Activated T-helper 1 cell treated with Interleukin-2 at 50 U/mL for 16 hours (primary cell): ENCODE data around the gene CCNL2.
A peak's percentile ranks its signal among the peaks of the same experiment; 100 is the strongest.
"Not testable (repeated sequence)": the region's sequence is repeated elsewhere in the genome, so short reads cannot be mapped to it uniquely, and the experiment has no call there.

Experiments used
- DNase-seq: peaks from one replicate; pipeline ENCODE4 v3.0.0-alpha.2; 2020; ENCODE audit warnings: low read depth

Gene CCNL2

DNA sequence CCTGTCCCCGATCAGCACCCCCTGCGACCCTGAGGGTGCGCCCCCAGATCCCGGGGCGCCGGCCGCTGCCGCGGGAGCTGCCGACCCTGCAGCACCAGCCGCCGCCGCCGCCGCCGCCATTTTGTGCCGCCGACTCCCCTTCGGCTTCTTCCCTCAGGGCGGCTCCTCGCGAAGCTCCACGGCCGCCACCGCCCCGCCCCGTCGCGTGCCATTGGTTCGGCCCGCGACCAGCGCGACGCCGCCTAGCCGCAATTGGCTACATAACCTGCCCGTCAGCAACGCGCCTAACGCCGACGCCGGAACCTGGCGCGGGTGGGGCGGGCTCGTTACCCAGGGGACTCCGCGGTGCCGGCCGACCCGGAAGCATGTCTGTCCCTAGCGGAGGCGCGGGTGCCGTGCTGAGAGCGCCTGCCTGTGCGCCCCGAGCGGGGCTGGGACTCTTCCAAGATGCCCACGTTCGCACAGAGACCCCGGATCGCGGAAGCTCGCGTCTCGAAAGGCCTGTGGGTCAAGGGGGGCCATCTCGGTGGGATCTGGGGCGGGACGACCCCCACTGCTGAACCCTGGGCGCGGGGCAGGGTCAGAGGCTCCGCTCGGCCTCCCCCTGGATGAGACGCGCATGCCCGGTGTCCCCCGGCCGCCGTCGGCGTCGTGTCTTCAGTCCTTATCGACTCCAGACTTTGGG lies at the start of gene CCNL2:
TSS of gene CCNL2 (minus strand) at position 149 of the 685 bp plus-strand sequence. CDS start at position 120, 29 bp downstream.
- peak; percentile 100 for DNase-seq

DNA sequence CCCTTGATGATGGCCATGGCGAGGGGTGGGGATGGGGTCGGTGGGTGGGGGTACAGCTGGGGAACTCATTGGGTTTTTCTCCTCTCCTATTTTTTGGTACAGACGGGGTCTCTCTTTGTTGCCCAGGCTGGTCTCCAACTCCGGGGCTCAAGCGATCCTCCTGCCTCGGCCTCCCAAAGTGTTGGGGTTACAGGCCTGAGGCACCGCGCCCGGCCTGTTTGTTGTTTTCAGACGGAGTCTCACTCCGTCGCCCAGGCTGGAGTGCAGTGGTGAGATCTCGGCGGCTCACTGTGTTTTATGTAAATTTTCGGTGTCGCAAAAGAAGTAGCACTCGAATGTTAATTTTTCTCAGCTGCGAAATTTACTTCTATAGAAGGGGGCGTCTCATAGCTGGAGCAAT lies 47.5 kb upstream of the CCNL2 start:
- not testable (repeated sequence) for DNase-seq

DNA sequence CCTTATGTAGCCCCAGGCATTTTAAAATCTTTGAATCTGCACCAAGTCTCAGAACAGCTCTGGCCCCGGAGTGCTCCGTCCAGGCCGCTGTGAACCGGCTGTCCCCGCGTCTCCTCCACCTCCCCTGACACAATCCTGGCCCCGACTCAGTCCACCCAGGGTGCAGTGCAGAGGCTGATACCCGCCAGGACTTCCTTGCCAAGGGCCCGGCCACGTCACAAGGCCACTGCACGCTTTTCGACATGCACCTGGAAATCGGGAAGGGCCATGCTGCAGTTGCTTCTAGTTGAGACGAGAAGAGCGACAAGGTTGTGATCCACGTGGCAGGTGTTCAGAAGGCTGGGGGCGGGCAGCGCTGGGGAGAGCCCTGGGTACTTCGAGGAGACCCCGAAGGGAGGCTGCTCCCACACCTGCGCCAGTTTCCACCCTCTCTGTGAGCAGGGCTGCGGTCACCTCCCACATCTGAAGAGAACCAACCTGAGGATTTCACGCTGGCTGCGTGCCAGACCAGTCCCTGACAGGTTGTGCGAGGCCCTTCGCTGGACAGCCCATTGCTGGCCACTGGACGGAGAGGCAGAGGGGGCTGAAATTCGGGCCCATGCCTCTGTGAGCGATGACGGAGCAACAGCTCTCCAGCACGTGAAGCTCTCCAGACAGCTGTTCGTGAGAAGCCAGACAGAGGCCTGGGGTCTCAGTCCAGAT lies 43.1 kb upstream of the CCNL2 start:
- DNase-seq: no peak

DNA sequence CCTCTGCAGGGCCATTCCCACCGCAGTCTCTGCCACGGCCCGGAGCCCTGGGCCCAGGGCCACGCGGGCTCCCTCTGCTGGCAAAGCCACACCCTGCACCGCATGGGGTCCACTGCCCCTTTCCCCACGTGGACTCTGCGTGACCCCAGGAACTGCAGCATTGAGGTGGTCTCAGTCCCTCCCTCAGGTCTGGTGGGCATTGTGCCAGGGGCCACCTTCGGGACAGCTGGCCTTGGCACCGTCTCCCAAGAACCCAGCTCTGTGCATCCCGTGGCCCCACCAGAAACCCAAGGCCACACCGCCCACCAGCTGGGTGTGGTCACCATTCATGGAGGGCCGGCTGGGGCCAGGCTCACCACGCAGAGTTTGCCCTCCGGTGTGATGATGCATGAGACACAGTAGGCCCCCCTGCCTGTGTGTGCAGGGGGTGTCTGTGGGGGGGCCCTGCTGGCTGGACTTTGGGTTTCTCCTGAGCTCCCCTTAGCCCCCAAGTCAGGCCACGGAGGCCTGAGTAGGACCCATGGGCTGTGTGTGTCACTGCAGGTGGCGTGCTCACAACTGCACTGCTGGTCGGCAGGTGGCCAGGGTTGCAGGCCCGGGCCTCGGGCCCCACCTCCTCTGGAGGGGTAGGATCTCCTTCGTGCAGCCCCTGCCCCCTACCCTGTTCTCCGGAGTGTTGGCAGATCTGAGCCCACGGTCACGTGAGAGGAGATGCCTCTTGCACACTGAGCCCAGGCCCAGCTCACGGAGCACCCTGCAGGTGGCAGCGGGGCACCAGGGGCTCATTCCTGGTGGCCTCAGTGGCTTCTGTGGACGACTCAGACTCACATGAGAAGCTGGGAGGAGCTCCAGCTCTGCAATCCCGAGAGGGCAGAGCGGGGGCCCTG lies 42.1 kb upstream of the CCNL2 start:
- peak; percentile 38 for DNase-seq

DNA sequence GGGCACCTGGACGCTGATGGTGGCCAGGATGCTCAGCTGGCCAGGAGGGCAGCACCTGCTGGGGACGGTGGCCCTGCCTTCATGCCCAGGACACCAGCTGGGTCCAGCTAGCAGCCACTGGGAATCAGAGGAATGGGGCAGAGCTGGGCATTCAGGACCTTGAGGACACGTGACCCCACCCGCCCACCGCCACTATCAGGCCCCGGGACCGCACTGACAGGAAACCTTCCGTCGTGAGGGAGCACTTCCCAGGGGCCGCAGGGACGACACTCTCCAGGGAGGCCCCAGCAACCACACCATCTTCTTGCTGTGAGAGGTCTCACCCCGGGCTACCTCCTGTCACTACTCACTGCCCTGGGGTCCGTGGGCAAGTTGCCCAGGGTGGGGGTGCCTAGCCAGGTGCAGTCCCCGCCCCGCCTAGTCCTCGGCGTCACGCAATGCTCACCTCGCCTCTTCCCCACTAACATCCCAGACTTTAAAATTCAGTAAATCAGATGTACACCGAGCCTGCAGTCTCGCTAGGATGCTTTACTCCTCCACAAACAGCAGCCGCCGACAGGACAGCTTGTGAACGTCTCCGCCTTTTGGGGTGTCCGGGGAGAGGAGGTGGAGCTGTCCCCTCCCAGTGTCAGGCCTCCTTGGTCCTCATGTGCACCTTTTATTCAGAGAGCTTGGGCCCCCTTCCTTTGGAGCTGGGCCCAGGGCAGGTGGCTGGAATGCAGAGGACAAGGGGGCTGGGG lies 41.3 kb upstream of the CCNL2 start:
- no peak for DNase-seq

DNA sequence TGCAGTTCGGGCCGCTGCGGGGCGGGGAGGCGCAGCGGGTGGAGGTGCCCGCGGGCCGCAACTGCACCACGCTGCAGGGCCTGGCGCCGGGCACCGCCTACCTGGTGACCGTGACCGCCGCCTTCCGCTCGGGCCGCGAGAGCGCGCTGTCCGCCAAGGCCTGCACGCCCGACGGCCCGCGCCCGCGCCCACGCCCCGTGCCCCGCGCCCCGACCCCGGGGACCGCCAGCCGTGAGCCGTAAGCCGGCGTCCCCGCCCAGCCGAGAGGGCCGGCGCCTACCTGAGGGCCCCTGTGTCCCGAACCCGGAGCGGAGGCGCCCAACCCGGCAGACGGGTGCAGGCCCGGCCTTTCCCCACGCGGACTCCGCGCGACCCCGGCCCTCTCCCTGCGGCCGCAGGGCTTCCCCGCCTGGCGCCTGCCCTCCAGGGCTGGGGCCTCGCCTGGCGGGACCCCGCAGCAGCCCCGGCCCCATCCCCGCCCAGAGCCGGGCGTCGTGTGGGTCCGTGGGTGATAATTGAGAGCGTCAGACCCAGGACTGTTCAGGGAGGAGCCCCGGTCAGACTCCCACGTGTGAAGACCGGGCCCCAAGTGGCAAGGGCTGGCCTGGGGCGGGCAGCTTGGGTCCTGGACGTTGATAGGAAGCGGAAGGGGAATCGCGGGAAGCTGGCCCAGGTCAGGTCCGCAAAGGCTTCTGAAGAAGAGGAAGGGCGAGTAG lies 40.6 kb upstream of the CCNL2 start:
- DNase-seq: no peak

DNA sequence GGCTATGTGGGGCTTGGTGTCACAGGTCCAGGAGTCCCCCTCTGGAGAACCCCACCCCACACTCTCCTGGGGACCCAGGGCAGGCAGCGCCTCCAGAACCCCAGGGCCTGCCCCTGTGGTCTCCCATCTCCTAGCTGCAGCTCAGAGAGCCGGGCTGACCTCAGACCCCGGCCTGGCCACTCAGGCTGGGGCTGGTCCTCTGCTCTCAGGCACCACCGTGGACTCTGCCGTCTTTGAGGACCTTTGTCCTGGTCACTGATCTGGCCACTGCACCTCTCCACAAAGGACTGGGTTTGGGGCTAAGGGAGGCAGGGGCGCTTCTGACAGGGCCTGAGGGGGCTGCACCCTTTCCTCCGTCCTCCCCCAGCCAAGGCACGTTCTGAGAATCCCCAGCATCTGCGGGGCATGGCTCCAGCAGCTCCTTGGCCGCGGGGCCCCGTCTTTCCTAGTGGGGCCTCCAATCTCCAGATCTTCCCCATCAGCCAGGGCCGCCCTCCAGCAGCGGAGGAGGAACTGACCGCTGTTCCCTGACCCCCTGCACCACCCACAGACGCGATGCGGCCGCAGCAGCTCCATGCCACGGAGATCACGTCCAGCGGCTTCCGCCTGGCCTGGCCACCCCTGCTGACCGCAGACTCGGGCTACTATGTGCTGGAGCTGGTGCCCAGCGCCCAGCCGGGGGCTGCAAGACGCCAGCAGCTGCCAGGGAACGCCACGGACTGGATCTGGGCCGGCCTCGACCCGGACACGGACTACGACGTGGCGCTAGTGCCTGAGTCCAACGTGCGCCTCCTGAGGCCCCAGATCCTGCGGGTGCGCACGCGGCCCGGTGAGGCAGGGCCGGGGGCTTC lies 39.6 kb upstream of the CCNL2 start:
- no peak for DNase-seq

DNA sequence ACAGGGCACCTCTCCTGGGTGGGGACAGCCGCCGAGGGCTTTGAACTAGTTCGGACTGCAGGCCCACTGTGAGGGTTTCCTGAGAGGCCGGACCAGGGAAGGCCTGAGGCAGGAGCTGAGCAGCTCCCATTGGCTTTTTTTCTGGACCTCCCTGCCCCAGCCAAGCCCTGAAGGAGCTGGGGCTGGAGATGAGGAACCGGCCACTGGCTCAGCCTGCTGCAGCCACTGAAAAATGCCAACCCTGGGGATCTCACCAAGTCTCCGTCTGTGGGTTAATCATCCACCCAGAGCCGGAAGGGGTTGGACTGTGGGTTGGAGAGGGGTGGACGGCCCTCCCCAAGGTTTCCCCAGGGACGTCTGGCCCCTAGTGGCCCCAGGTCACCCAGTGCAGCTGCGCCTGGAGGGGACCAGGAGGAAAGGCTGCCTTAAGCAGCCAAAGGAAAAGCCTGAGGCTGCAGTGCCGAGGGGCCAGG lies 38.8 kb upstream of the CCNL2 start:
- DNase-seq: no peak

DNA sequence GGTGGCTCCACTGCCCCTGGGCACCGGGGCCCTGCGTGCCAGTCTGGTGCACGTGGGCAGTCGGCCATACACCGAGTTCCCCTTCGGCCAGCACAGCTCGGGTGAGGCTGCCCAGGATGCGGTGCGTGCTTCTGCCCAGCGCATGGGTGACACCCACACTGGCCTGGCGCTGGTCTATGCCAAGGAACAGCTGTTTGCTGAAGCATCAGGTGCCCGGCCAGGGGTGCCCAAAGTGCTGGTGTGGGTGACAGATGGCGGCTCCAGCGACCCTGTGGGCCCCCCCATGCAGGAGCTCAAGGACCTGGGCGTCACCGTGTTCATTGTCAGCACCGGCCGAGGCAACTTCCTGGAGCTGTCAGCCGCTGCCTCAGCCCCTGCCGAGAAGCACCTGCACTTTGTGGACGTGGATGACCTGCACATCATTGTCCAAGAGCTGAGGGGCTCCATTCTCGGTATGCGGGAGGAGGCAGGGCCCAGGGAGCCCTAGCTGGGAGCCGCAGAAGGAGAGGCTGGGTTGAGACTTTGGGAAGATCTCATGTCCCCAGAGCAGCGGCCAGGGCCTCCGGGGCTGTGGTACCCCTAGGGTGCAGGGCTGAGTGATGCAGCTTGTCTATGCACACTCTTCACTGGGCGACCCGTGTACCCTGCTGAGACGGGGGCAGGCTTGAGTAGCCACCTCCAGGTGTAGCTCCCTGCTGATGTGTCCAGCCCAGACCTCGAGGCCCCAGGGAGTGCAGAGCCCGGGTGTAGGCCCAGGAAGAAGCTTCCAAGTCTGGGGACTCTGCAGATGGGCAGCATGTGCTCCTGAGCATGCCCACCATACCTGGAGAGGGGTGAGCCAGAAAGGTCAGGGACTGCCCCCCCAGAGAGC lies 38.1 kb upstream of the CCNL2 start:
- DNase-seq: no peak

DNA sequence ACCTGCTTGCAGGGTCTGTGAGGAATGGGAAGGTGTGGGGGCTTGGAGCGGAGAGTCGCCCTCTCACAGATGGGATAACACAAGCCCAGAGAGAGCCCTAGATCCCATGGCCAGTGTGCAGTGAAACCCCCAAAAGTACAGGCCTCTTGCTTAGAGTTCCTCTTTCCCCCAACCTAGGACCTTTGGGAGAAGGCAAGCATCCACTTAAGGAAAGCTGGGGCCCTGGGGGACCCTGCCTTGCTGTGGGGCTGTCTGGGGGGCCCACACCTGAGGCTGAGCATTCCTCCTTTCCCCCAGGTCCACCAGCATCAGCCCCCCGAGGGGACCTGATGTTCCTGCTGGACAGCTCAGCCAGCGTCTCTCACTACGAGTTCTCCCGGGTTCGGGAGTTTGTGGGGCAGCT lies 37.5 kb upstream of the CCNL2 start:
- DNase-seq: no peak

DNA sequence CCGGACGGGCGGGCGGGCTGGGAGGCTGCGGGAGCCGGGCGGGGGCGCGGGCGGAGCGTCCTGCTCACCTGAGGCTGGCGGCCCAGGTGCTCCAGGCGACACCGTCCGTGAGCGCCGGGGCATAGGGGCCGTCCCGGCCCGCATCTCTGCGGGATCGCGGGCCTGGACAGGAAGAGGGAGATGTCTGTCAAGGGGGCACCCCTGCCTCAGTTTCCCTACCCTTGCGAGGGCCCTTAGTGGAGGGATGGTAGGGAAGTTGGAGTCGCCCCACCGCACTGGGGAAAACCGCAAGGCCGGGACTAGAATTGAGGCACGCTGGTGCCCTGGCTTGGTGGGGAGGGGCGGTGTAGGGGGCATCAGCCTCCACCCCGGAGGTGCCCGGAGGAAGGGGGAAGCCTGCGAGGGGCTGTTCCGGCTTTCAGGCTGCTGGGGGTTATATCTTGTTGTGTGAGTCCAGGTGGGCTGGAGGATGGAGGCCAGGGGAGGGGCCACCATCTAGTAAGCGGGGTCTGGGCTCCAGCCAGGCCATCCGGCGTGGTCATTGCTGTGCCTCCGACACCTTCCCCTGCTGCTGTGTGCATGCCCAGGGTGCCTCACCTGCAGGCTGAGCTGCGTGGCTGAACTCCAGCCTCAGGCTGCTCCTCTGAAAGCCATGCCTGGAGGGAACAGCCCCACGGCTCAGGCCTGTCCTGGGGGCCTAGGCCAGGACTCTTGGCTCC lies 36.9 kb upstream of the CCNL2 start:
- no peak for DNase-seq

DNA sequence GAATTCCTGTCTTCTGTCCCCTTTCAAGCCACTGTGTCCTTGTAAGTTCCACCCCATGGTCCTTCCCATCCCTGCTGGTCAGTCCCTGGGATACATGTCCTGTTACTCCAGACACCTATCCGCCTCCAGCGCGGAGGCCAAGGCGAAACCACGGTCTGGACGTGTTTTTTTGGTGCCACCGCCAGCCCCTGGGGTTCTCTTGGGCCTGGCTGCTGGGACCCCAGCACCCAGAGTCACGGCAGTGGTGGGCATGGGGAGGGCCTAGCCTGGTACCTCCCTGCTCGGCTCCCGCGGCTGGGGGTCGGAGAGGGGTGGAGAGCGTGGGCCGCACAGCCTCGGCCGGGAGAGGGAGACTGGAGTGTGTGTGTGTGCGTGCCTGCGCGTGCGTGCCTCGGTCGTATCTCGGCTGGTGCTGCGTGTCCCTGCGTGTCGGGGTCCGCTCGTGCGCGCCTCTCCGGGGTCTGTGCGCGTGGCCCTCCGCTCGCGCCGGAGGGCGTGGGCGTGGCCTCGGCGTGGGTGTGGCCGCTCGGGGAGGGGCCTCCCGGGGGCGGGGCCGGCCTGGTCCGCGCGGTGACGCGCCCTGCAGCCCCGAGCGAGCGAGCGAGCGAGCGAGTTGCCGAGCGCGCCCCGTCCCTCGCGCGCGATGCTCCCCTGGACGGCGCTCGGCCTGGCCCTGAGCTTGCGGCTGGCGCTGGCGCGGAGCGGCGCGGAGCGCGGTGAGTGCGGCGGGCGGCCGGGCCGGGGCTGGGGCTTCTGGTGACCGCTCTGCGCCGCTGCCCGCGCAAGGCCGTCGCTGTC lies 36.2 kb upstream of the CCNL2 start, which contains the start of gene VWA1:
TSS of gene VWA1 (plus strand) at position 585 of the 798 bp plus-strand sequence. CDS start at position 644, 59 bp downstream.
- peak; percentile 28 for DNase-seq

DNA sequence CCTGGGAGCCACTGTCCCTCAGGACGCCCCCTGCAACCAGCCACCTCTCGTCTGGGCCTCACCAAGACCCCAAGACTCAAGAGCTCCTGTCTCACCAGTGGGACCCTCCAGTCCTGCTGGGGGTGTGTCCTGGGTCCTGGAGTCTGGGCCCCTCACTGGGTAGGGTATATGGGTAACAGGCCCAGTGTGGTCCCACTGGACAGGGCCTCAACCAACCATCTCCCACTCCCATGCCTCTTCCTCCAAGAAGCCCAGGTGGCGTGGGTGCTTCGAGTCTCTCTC lies 35.6 kb upstream of the CCNL2 start:
- no peak for DNase-seq

DNA sequence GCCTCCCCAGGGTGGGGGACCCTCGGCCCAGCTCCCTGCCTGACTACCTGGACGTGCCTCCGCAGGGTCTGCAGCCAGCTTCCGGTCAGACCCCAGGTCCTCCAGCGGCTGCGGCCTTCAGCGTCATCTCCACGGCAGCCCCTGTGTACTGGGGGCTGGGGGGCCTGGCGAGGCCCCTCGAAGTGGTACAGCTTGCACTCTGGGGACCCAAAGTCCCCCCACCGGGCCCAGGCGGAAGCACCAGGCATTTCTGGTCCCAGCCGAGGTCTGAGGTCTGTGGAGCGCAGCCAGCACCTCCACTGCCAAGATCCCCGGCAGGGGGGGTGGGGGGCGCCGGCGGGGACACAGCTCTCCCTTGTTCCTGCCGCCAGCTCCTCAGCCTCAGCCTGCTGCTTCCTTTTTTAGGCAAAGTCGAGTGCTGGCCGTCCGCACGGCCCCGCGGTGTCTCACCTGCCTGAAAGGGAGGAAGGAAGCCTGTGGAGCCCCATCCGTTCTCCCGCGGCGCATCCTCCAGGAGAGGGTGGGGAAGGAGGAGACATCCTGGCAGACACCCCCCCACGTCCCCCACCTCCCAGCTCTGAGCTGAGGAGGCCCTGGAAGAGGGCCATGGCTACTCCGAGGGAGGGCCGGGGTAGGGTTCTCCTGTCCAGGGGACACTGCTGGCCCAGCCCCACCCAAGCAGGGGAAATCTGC lies 35.1 kb upstream of the CCNL2 start:
- no peak for DNase-seq

DNA sequence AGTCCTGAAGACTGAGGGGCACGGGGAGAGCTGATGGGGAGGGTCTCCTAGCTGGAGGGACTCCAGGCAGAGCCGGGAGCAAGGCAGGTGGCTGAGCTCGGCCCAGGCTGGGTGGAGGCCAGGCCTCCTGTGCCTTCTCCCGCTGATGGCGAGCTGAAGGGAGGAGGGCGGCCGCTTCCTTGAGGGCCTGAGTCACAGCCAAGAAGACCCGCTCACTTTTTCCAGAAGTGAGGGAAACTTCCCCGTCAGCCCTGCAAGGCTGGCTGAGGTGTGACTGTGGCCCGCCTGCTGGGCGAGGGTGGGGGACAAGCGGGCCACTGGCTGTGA lies 34.6 kb upstream of the CCNL2 start:
- DNase-seq: no peak

DNA sequence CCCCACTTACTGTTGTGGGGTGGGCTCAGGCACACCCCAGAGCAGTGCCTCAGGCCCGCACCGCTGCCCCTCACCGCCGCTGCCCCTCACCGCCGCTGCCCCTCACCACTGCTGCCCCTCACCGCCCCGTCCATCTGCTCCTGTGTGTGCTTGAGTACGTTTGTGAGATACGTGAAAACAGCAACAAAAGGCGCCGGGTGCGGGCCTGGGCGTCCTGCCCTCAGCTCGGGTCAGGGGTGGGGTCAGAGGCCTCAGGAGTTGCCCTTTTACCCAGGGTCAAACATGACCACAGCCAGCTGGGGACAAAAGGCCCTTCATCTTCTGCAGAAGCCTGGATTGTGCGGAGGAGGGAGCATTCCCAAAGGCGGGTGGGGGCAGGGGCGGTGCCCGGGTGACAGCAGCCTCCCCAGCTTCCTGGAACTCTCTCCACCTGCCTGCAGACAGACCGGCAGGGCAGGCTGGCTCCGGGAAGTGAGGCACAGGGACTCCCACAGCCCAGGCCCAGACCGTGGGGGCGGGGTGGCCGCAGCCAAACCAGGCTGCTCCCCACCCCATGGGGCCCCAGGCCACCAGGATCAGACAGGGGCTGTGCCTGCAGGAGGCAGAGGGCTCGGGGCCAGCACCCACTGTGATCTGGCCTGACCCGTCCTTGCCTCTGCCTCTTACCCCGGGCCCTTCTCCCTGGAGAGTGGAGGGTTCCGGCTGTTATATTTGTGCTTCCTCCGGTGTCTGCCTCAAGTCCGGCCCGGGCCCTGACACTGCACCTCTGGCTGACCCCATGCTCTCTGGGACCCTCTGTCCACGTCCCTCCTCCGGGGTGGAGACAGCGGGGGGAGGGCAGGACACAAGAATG lies 34.0 kb upstream of the CCNL2 start:
- DNase-seq: no peak
